GM12892 (cell line): ENCODE results near the gene CPA3.

ENCODE experiments used
- POLR2A ChIP-seq: IDR thresholded peaks from 2 replicates; pipeline ENCODE4 v1.6.1; 2011; ENCODE audit warnings: low read depth, low read length, control low read depth
- POLR2AphosphoS5 ChIP-seq: IDR thresholded peaks from 2 replicates; pipeline ENCODE4 v1.6.1; 2011; ENCODE audit warnings: low read depth, low read length, control low read depth
- TAF1 ChIP-seq: IDR thresholded peaks from 2 replicates; pipeline ENCODE4 v1.6.1; 2011; ENCODE audit warnings: low read depth, mild to moderate bottlenecking, control low read depth, low read length, borderline replicate concordance

DNA sequence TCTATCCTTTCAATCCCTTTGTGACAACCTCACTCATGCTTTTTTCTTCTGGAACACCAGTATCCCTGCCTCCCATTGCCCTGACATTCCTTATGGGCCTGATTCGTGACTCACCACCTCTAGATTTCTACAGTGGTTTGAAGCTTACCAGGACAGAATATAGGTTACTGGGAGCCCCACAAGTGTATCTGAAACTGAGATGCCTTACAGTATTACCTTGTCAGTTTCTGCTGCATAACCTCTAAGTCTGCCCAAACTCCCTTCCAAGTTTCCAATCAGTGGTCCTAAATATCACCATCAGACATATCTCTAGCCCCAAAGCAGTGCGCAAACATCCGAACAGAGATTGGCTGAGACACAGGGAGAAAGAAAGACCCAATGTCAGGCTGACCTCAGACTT is 31.9 kb upstream of the CPA3 start:
- TF ChIP-seq POLR2AphosphoS5: no peak
- TF ChIP-seq POLR2A: no peak
- TF ChIP-seq TAF1: no peak
